ENCODE measurements around the gene C19orf81.
A peak's percentile ranks its signal among the peaks of the same experiment; 100 is the strongest.

Gene C19orf81

GRCh38 chr19:50662651-50663481 lies 13.6 kb downstream of the C19orf81 start:
- H3K4me3 ChIP-seq (ENCODE audit: low read depth, low read length): no peak overlapping the region
- no peaks in the 10 kb centered on the region for H3K4me1 ChIP-seq (ENCODE audit: control insufficient read depth, insufficient read depth, low read length)
- H3K36me3 ChIP-seq (ENCODE audit: control insufficient read depth, insufficient read depth, low read length): no peaks in the 10 kb centered on the region
- no peaks in the 10 kb centered on the region for H3K9me3 ChIP-seq (ENCODE audit: control insufficient read depth, insufficient read depth, low read length)
- H3K9ac ChIP-seq (ENCODE audit: low read depth, low read length): no peak overlapping the region
- peaks cover 14% of the 10 kb centered on the region for H3K27me3 ChIP-seq (ENCODE audit: control insufficient read depth, insufficient read depth, low read length)

GRCh38 chr19:50663482-50663790 lies 14.2 kb downstream of the C19orf81 start:
- no peaks in the 10 kb centered on the region for H3K36me3 ChIP-seq (ENCODE audit: control insufficient read depth, insufficient read depth, low read length)

GRCh38 chr19:50664204-50664603 lies 15.0 kb downstream of the C19orf81 start:
- Histone ChIP-seq H3K9ac (ENCODE audit: low read depth, low read length) (no peak overlapping the region), H3K9me3 (ENCODE audit: control insufficient read depth, insufficient read depth, low read length) (no peaks in the 10 kb centered on the region), H3K4me3 (ENCODE audit: low read depth, low read length) (no peak overlapping the region), H3K36me3 (ENCODE audit: control insufficient read depth, insufficient read depth, low read length) (no peaks in the 10 kb centered on the region), H3K27me3 (ENCODE audit: control insufficient read depth, insufficient read depth, low read length) (peaks cover 19% of the 10 kb centered on the region), H3K4me1 (ENCODE audit: control insufficient read depth, insufficient read depth, low read length) (no peaks in the 10 kb centered on the region)

More at GRCh38 chr19:50663482-50663790, 14.2 kb downstream of the C19orf81 start:
- no peak overlapping the region for H3K9ac ChIP-seq (ENCODE audit: low read depth, low read length)
- no peak overlapping the region for H3K4me3 ChIP-seq (ENCODE audit: low read depth, low read length)
- H3K9me3 ChIP-seq (ENCODE audit: control insufficient read depth, insufficient read depth, low read length): no peaks in the 10 kb centered on the region
- H3K27me3 ChIP-seq (ENCODE audit: control insufficient read depth, insufficient read depth, low read length): peaks cover 15% of the 10 kb centered on the region
- H3K4me1 ChIP-seq (ENCODE audit: control insufficient read depth, insufficient read depth, low read length): no peaks in the 10 kb centered on the region

- H3K4me3 ChIP-seq (ENCODE audit: low read depth, low read length): peak overlapping the region; percentile 18
- H3K9ac ChIP-seq (ENCODE audit: low read depth, low read length): no peak overlapping the region
- H3K27me3 ChIP-seq (ENCODE audit: control insufficient read depth, insufficient read depth, low read length): peaks cover 36% of the 10 kb centered on the region
- H3K36me3 ChIP-seq (ENCODE audit: control insufficient read depth, insufficient read depth, low read length): no peaks in the 10 kb centered on the region
- H3K9me3 ChIP-seq (ENCODE audit: control insufficient read depth, insufficient read depth, low read length): no peaks in the 10 kb centered on the region
- H3K4me1 ChIP-seq (ENCODE audit: control insufficient read depth, insufficient read depth, low read length): no peaks in the 10 kb centered on the region
These were observed 17.3 kb downstream of the C19orf81 start for GRCh38 chr19:50666346-50667176.

GRCh38 chr19:50667177-50667758 lies 18.0 kb downstream of the C19orf81 start:
- no peaks in the 10 kb centered on the region for H3K4me1 ChIP-seq (ENCODE audit: control insufficient read depth, insufficient read depth, low read length)
- no peaks in the 10 kb centered on the region for H3K9me3 ChIP-seq (ENCODE audit: control insufficient read depth, insufficient read depth, low read length)
- no peak overlapping the region for H3K9ac ChIP-seq (ENCODE audit: low read depth, low read length)
- no peaks in the 10 kb centered on the region for H3K36me3 ChIP-seq (ENCODE audit: control insufficient read depth, insufficient read depth, low read length)
- H3K4me3 ChIP-seq (ENCODE audit: low read depth, low read length): no peak overlapping the region
- H3K27me3 ChIP-seq (ENCODE audit: control insufficient read depth, insufficient read depth, low read length): peaks cover 43% of the 10 kb centered on the region

GRCh38 chr19:50667759-50668231 lies 18.6 kb downstream of the C19orf81 start:
- Histone ChIP-seq H3K27me3 (ENCODE audit: control insufficient read depth, insufficient read depth, low read length) (peaks cover 47% of the 10 kb centered on the region), H3K9ac (ENCODE audit: low read depth, low read length) (no peak overlapping the region), H3K36me3 (ENCODE audit: control insufficient read depth, insufficient read depth, low read length) (no peaks in the 10 kb centered on the region), H3K4me3 (ENCODE audit: low read depth, low read length) (no peak overlapping the region), H3K9me3 (ENCODE audit: control insufficient read depth, insufficient read depth, low read length) (no peaks in the 10 kb centered on the region), H3K4me1 (ENCODE audit: control insufficient read depth, insufficient read depth, low read length) (no peaks in the 10 kb centered on the region)

- Histone ChIP-seq H3K27me3 (ENCODE audit: control insufficient read depth, insufficient read depth, low read length) (peaks cover 53% of the 10 kb centered on the region), H3K4me3 (ENCODE audit: low read depth, low read length) (no peak overlapping the region), H3K9me3 (ENCODE audit: control insufficient read depth, insufficient read depth, low read length) (no peaks in the 10 kb centered on the region), H3K4me1 (ENCODE audit: control insufficient read depth, insufficient read depth, low read length) (peaks cover 2% of the 10 kb centered on the region), H3K36me3 (ENCODE audit: control insufficient read depth, insufficient read depth, low read length) (no peaks in the 10 kb centered on the region), H3K9ac (ENCODE audit: low read depth, low read length) (no peak overlapping the region)
These were observed 19.2 kb downstream of the C19orf81 start for GRCh38 chr19:50668416-50668815.

GRCh38 chr19:50668879-50669278 lies 19.6 kb downstream of the C19orf81 start:
- H3K9ac ChIP-seq (ENCODE audit: low read depth, low read length): no peak overlapping the region
- no peaks in the 10 kb centered on the region for H3K9me3 ChIP-seq (ENCODE audit: control insufficient read depth, insufficient read depth, low read length)
- no peak overlapping the region for H3K4me3 ChIP-seq (ENCODE audit: low read depth, low read length)
- no peaks in the 10 kb centered on the region for H3K36me3 ChIP-seq (ENCODE audit: control insufficient read depth, insufficient read depth, low read length)
- peaks cover 5% of the 10 kb centered on the region for H3K4me1 ChIP-seq (ENCODE audit: control insufficient read depth, insufficient read depth, low read length)
- H3K27me3 ChIP-seq (ENCODE audit: control insufficient read depth, insufficient read depth, low read length): peaks cover 55% of the 10 kb centered on the region

GRCh38 chr19:50669302-50670101 lies 20.3 kb downstream of the C19orf81 start:
- no peaks in the 10 kb centered on the region for H3K36me3 ChIP-seq (ENCODE audit: control insufficient read depth, insufficient read depth, low read length)
- H3K4me1 ChIP-seq (ENCODE audit: control insufficient read depth, insufficient read depth, low read length): peaks cover 8% of the 10 kb centered on the region
- no peak overlapping the region for H3K4me3 ChIP-seq (ENCODE audit: low read depth, low read length)
- no peaks in the 10 kb centered on the region for H3K9me3 ChIP-seq (ENCODE audit: control insufficient read depth, insufficient read depth, low read length)
- no peak overlapping the region for H3K9ac ChIP-seq (ENCODE audit: low read depth, low read length)
- H3K27me3 ChIP-seq (ENCODE audit: control insufficient read depth, insufficient read depth, low read length): peaks cover 58% of the 10 kb centered on the region

GRCh38 chr19:50670102-50670380 lies 20.8 kb downstream of the C19orf81 start:
- H3K4me1 ChIP-seq (ENCODE audit: control insufficient read depth, insufficient read depth, low read length): peaks cover 8% of the 10 kb centered on the region
- no peak overlapping the region for H3K4me3 ChIP-seq (ENCODE audit: low read depth, low read length)
- H3K9me3 ChIP-seq (ENCODE audit: control insufficient read depth, insufficient read depth, low read length): no peaks in the 10 kb centered on the region
- peaks cover 58% of the 10 kb centered on the region for H3K27me3 ChIP-seq (ENCODE audit: control insufficient read depth, insufficient read depth, low read length)
- no peak overlapping the region for H3K9ac ChIP-seq (ENCODE audit: low read depth, low read length)
- H3K36me3 ChIP-seq (ENCODE audit: control insufficient read depth, insufficient read depth, low read length): no peaks in the 10 kb centered on the region

GRCh38 chr19:50673118-50673517 lies 23.9 kb downstream of the C19orf81 start:
- Histone ChIP-seq H3K9me3 (ENCODE audit: control insufficient read depth, insufficient read depth, low read length) (no peaks in the 10 kb centered on the region), H3K4me1 (ENCODE audit: control insufficient read depth, insufficient read depth, low read length) (peaks cover 19% of the 10 kb centered on the region), H3K27me3 (ENCODE audit: control insufficient read depth, insufficient read depth, low read length) (peaks cover 54% of the 10 kb centered on the region), H3K9ac (ENCODE audit: low read depth, low read length) (no peak overlapping the region), H3K4me3 (ENCODE audit: low read depth, low read length) (no peak overlapping the region), H3K36me3 (ENCODE audit: control insufficient read depth, insufficient read depth, low read length) (no peaks in the 10 kb centered on the region)

Data from iPS-15b (cell line).